Testis (tissue), 2 donors: ENCODE data around the gene HUNK.

ENCODE experiments used
- POLR2A ChIP-seq: fragments of 450-650 bp; IDR thresholded peaks from one replicate; pipeline ENCODE4 v1.6.1; 2017; ENCODE audit warnings: antibody characterized with exemption, mild to moderate bottlenecking, moderate library complexity
- TF ChIP-seq, protein P1 (sequence below), 3 experiments: fragments of 450-650 bp in 2 of 3; fragments of 200-600 bp in 1 of 3; sonication (generic) in 1 of 3; IDR thresholded peaks; one replicate each; pipeline ENCODE4 v1.5.1; 2016 to 2019; ENCODE audit warnings: antibody characterized with exemption in 3 of 3, mild to moderate bottlenecking in 2 of 3, moderate library complexity in 1 of 3

- TF ChIP-seq, protein P1, sequence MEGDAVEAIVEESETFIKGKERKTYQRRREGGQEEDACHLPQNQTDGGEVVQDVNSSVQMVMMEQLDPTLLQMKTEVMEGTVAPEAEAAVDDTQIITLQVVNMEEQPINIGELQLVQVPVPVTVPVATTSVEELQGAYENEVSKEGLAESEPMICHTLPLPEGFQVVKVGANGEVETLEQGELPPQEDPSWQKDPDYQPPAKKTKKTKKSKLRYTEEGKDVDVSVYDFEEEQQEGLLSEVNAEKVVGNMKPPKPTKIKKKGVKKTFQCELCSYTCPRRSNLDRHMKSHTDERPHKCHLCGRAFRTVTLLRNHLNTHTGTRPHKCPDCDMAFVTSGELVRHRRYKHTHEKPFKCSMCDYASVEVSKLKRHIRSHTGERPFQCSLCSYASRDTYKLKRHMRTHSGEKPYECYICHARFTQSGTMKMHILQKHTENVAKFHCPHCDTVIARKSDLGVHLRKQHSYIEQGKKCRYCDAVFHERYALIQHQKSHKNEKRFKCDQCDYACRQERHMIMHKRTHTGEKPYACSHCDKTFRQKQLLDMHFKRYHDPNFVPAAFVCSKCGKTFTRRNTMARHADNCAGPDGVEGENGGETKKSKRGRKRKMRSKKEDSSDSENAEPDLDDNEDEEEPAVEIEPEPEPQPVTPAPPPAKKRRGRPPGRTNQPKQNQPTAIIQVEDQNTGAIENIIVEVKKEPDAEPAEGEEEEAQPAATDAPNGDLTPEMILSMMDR (IDR thresholded peaks at IDR 0.05), result no peak
- TF ChIP-seq POLR2A, result no peak
These were observed 112.6 kb downstream of the HUNK start for GRCh38 chr21:31985398-31985797.
